Tibial artery (tissue), 4 donors: ENCODE data around the gene EGR1.

Source experiments
- DNase-seq, 2 donors: peaks; one replicate each; pipeline ENCODE4 v3.0.0-alpha.2; 2019
- H3K27ac ChIP-seq, 2 donors: fragments of 200-600 bp; sonication (generic) in 1 of 2; 1 replicate in 1 of 2; 2 replicates in 1 of 2; pipeline ENCODE4 v1.5.1; 2018 to 2019; ENCODE audit warnings: mild to moderate bottlenecking in 1 of 2
- H3K27me3 ChIP-seq, 2 donors: fragments of 200-600 bp; sonication (generic) in 1 of 2; one replicate each; pipeline versions ENCODE4 v1.5.1 to v1.6.0; 2016 to 2019
- H3K36me3 ChIP-seq, 3 donors: fragments of 200-600 bp; sonication (generic) in 2 of 3; one replicate each; pipeline ENCODE4 v1.5.1; 2016 to 2019; ENCODE audit warnings: mild to moderate bottlenecking in 2 of 3
- H3K4me1 ChIP-seq, 4 donors: fragments of 200-600 bp; sonication (generic) in 2 of 4; 1 replicate in 3 of 4; 2 replicates in 1 of 4; pipeline ENCODE4 v1.5.1; 2016 to 2019
- H3K4me3 ChIP-seq, 2 donors: fragments of 200-600 bp; sonication (generic) in 1 of 2; 1 replicate in 1 of 2; 2 replicates in 1 of 2; pipeline ENCODE4 v1.5.1; 2018 to 2019; ENCODE audit warnings: mild to moderate bottlenecking in 2 of 2
- H3K9me3 ChIP-seq, 3 donors: fragments of 200-600 bp; sonication (generic) in 1 of 3; one replicate each; pipeline ENCODE4 v1.5.1; 2016 to 2019
- intact Hi-C: fragments of 100-400 bp; cut with DNase I; formaldehyde crosslinking; loops from one replicate; pipeline ENCODE4 v1.15.0; 2023; ENCODE audit warnings: low total_unique reads
- TF ChIP-seq, protein P1 (sequence below), 2 experiments: fragments of 200-600 bp in 1 of 2; fragments of 450-650 bp in 1 of 2; IDR thresholded peaks; one replicate each; pipeline ENCODE4 v1.5.1; 2017 to 2019; ENCODE audit warnings: antibody characterized with exemption in 2 of 2, mild to moderate bottlenecking in 1 of 2, moderate library complexity in 1 of 2

The EGR1 gene

DNA sequence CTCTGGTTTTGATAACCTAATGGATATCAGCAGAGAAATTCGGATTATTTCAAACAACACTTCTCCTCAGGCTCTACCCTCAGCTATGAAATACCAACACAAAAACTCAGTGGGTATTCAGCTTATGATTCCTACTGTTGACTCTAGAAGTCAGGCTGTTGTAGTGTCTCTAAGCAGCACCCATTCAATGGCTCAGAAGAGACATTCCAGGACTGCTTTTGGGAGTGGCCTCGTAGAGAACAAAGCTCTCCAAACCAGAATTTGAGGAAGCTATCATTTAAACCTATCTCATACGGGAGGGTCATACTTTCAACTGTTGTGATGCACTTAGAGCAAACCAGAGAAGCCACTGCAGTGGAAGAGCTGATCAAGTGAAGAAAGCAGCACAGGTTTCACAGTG, 43.7 kb downstream of the EGR1 start:
- no peak for DNase-seq
- intact Hi-C loops = no loop called here

DNA sequence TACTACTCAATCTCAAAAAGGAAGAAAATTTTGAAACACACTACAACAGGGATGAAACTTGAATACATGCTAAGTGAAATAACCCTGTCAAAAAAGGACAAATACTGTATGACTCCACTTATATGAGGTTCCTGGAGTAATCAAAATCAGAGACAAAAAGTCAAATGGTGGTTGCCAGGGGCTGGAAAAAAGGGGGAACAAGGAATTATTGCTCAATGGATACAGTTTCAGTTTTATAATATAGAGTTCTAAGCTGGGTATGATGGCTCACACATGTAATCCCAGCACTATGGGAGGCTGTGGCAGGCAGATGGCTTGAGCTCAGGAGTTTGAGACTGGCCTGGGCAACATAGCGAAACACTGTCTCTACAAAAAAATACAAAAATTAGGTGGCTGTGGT, 48.7 kb downstream of the EGR1 start:
- intact Hi-C loops = no loop called here
- peaks cover 67 to 96% (median 87%) of the 10 kb centered on the region in 3 donors for H3K36me3 ChIP-seq
- TF ChIP-seq, protein P1, sequence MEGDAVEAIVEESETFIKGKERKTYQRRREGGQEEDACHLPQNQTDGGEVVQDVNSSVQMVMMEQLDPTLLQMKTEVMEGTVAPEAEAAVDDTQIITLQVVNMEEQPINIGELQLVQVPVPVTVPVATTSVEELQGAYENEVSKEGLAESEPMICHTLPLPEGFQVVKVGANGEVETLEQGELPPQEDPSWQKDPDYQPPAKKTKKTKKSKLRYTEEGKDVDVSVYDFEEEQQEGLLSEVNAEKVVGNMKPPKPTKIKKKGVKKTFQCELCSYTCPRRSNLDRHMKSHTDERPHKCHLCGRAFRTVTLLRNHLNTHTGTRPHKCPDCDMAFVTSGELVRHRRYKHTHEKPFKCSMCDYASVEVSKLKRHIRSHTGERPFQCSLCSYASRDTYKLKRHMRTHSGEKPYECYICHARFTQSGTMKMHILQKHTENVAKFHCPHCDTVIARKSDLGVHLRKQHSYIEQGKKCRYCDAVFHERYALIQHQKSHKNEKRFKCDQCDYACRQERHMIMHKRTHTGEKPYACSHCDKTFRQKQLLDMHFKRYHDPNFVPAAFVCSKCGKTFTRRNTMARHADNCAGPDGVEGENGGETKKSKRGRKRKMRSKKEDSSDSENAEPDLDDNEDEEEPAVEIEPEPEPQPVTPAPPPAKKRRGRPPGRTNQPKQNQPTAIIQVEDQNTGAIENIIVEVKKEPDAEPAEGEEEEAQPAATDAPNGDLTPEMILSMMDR (IDR thresholded peaks at IDR 0.05) = no peak

More for the DNA sequence above, 43.7 kb downstream of the EGR1 start:
- Histone ChIP-seq H3K27me3 (no peaks in the 10 kb centered on the region), H3K9me3 (no peaks in the 10 kb centered on the region), H3K36me3 (peaks cover 52 to 74% (median 68%) of the 10 kb centered on the region in 3 donors), H3K4me3 (no peak overlapping the region), H3K27ac (no peak overlapping the region), H3K4me1 (peaks cover 0 to 15% (median 15%) of the 10 kb centered on the region in 4 donors)
- TF ChIP-seq, protein P1 (IDR thresholded peaks at IDR 0.05) = no peak

DNA sequence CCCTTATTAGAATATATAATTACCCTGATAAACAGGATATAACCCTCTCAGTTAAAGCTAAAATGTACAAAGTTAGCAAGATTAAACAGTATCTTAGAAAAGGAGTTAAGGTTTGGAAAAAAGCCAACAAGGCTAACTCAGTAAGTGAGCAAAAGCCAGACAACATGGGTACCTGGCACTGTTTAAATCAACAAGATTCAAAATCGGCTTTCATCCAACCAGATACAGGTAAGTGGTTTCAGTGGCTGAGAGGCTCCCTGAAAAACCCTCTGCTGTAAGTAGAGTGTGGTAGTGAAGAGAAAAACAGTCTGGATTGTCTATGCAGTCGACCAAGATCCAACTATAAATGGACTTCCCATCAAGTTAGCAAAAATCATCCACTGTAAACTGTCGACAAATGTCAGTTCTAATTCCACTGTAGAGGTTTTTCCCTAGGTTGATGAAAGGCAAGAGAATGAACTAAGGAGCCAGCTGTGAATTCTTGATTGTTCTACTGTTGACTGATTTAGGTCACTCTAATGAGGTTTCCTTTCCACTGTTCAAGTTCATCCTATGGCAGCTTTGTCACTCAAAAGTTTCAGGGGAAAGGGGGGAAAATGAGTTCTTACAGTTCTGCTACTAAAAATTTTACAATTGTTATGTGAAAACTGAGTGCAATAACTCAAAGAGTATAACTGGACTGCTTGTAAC, 50.4 kb downstream of the EGR1 start:
- no peak for DNase-seq
- Histone ChIP-seq H3K4me3 (no peak overlapping the region), H3K27ac (no peak overlapping the region), H3K4me1 (peaks cover 0 to 2% (median 0%) of the 10 kb centered on the region in 4 donors), H3K27me3 (no peaks in the 10 kb centered on the region), H3K36me3 (peaks cover 56 to 79% (median 71%) of the 10 kb centered on the region in 3 donors), H3K9me3 (no peaks in the 10 kb centered on the region)
- intact Hi-C loops = no loop called here
- TF ChIP-seq, protein P1 (IDR thresholded peaks at IDR 0.05) = no peak

More for the DNA sequence above, 48.7 kb downstream of the EGR1 start:
- Histone ChIP-seq H3K27ac (no peak overlapping the region), H3K9me3 (no peaks in the 10 kb centered on the region), H3K4me1 (no peaks in the 10 kb centered on the region), H3K4me3 (no peak overlapping the region), H3K27me3 (no peaks in the 10 kb centered on the region)
- DNase-seq = no peak

DNA sequence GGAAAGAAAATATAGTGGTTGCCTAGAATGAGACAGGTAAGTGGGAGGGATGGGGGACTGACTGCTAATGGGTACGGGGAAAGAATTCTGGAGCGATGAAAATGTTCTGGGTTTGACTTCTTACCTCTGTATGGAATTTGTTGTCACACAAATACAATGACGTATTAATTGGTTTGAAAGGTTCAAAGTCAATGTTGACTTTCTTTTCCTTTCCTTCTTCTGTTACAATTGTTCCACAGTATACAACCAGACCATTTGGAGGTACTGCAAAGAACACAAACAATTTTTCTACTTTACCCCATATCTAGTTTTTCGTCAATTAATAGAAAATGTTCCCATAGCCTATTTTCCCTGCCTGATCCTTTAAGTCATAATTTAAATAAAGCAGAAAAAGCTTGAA, 52.2 kb downstream of the EGR1 start:
- H3K4me1 ChIP-seq = peaks cover 0 to 5% (median 0%) of the 10 kb centered on the region in 4 donors
- H3K4me3 ChIP-seq = no peak overlapping the region
- TF ChIP-seq, protein P1 (IDR thresholded peaks at IDR 0.05) = no peak
- H3K9me3 ChIP-seq = no peaks in the 10 kb centered on the region
- H3K27ac ChIP-seq = no peak overlapping the region
- no peak for DNase-seq
- H3K36me3 ChIP-seq = peaks cover 44 to 65% (median 61%) of the 10 kb centered on the region in 3 donors
- intact Hi-C loops = no loop called here
- no peaks in the 10 kb centered on the region for H3K27me3 ChIP-seq
